Cortex of kidney (tissue), 1 donor: ENCODE results near the gene STYK1.

ENCODE experiments used
- DNase-seq: peaks from one replicate; lab custom pipeline; 2025; lab: John Stamatoyannopoulos, UW

The STYK1 gene

GRCh38 chr12:10673659-10674384 is at the start of gene STYK1:
STYK1 (minus strand) TSS chr12:10674052; CDS start chr12:10634618, 39,434 bp downstream.
- DNase-seq = no peak

- no peak for DNase-seq
These were observed 49.3 kb upstream of the STYK1 start, which contains the start of gene YBX3 for GRCh38 chr12:10722905-10723746. YBX3 (minus strand) TSS chr12:10723323; CDS start chr12:10723111, 212 bp downstream.

GRCh38 chr12:10722502-10722904 is 48.7 kb upstream of the STYK1 start:
- peak; percentile 7 for DNase-seq

GRCh38 chr12:10721651-10722501 is 48.0 kb upstream of the STYK1 start:
- DNase-seq = no peak

- no peak for DNase-seq
These were observed 47.3 kb upstream of the STYK1 start for GRCh38 chr12:10720974-10721650.

- no peak for DNase-seq
These were observed 45.6 kb upstream of the STYK1 start for GRCh38 chr12:10719482-10719881.

GRCh38 chr12:10718279-10718821 is 44.5 kb upstream of the STYK1 start:
- DNase-seq = no peak

- no peak for DNase-seq
These were observed 43.6 kb upstream of the STYK1 start for GRCh38 chr12:10717410-10717809.

GRCh38 chr12:10716704-10717315 is 43.0 kb upstream of the STYK1 start:
- no peak for DNase-seq

- DNase-seq = no peak
These were observed 42.4 kb upstream of the STYK1 start for GRCh38 chr12:10716277-10716676.

- no peak for DNase-seq
These were observed 41.6 kb upstream of the STYK1 start for GRCh38 chr12:10715491-10715890.

- DNase-seq = no peak
These were observed 36.0 kb upstream of the STYK1 start for GRCh38 chr12:10709808-10710207.

GRCh38 chr12:10708862-10709261 is 35.0 kb upstream of the STYK1 start:
- no peak for DNase-seq

GRCh38 chr12:10705655-10706054 is 31.8 kb upstream of the STYK1 start:
- no peak for DNase-seq

- DNase-seq = no peak
These were observed 28.0 kb upstream of the STYK1 start for GRCh38 chr12:10701843-10702242.

GRCh38 chr12:10701131-10701681 is 27.4 kb upstream of the STYK1 start:
- DNase-seq = no peak

- DNase-seq = no peak
These were observed 26.7 kb upstream of the STYK1 start for GRCh38 chr12:10700581-10700980.

GRCh38 chr12:10697862-10698261 is 24.0 kb upstream of the STYK1 start:
- DNase-seq = no peak

GRCh38 chr12:10697156-10697555 is 23.3 kb upstream of the STYK1 start:
- DNase-seq = no peak

GRCh38 chr12:10690906-10691305 is 17.1 kb upstream of the STYK1 start:
- no peak for DNase-seq

- DNase-seq = no peak
These were observed 15.3 kb upstream of the STYK1 start for GRCh38 chr12:10689146-10689545.
